Umbilical cord (tissue), 2 donors: ENCODE measurements around the gene SFT2D2. TPM values are rescaled to one million over a fixed set of nuclear protein-coding genes. Genes with fewer than 3 reads are reported as not detected.

Experiments
- DNase-seq: peaks from one replicate; pipeline ENCODE4 v3.0.0-alpha.2; 2015; ENCODE audit warnings: low spot score
- total RNA-seq: library from RNA; depleted of rRNA; stranded (reverse); fragments of >200 nt; gene quantifications from one replicate; pipeline ENCODE4 v1.2.3, GENCODE V29; 2014; ENCODE audit warnings: low replicate concordance; ENCODE audit not compliant: insufficient read depth

Gene SFT2D2
- total RNA-seq, 1 donor from 2014 or later: 26.7 TPM

DNA sequence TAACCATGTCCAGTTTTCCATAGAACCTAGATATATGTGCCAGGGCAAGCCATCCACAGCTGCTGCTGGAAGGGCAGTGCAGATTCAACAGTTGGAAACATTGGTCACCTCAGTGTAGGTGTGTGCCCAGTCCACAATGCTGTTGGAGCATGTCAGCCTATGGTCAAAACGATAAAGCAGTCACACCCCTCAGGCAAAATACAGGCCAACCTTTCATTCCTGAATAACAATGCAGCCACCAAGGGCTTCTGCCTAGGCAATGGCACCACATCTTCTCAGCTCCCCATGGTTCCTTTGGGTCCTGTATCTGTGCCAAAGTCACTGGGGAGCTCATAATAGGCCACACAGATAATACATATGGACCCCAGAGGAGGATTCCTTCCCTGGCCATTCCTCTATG, 39.8 kb downstream of the SFT2D2 start:
- no peak for DNase-seq

DNA sequence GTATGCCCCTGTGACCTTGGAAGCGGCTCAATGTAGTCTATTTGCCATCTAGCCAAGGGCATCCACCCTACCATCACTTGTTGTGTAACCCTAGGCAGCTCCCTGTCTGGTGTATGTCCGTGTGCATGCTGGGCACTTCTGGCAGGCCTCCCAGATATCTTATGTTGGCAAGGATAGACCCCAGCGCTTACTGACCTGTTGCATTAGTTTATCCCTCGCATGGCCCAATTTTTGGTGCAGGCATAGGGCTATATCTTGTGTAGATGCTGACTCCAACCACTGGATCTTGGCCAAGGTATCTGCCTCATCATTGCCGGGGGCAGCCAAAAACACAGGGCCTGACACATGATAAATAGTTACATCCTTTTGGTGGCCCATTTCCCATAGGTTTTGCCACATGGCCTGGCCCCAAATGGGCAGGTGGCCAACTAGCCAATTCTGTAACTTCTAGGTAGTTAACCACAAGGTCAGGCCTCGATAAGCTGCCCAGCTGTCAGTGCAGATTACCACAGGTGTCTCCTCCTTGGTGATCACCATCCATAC, 40.9 kb downstream of the SFT2D2 start:
- DNase-seq: no peak

GRCh38 chr1:168271636-168272035, 45.8 kb downstream of the SFT2D2 start:
- no peak for DNase-seq

- DNase-seq: peak; percentile 27
Measured at GRCh38 chr1:168273575-168273974, 47.8 kb downstream of the SFT2D2 start.

DNA sequence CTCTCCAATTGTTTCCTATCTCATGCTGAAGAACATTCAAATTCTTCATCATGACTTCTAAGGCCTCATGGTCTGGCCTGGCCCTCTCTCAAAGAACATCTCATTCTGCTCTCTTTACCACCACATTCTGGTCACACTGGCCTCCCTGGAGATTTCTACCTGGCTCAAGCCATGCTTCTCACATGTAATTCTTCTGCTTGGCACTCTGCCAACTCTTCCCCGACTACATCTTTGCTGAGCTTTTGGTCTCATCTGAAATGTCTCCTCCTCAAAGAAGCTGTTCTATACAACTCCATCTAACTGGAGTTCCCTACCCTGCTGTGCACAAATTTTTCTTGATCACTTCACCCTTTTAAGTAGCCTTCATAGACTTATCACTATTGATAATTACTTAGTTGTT, 53.4 kb downstream of the SFT2D2 start:
- no peak for DNase-seq

- DNase-seq: no peak
Measured at GRCh38 chr1:168280296-168280927, 54.6 kb downstream of the SFT2D2 start, which contains the start of gene TBX19. TBX19 (plus strand) TSS chr1:168280877; CDS start chr1:168281091, 214 bp downstream.

DNA sequence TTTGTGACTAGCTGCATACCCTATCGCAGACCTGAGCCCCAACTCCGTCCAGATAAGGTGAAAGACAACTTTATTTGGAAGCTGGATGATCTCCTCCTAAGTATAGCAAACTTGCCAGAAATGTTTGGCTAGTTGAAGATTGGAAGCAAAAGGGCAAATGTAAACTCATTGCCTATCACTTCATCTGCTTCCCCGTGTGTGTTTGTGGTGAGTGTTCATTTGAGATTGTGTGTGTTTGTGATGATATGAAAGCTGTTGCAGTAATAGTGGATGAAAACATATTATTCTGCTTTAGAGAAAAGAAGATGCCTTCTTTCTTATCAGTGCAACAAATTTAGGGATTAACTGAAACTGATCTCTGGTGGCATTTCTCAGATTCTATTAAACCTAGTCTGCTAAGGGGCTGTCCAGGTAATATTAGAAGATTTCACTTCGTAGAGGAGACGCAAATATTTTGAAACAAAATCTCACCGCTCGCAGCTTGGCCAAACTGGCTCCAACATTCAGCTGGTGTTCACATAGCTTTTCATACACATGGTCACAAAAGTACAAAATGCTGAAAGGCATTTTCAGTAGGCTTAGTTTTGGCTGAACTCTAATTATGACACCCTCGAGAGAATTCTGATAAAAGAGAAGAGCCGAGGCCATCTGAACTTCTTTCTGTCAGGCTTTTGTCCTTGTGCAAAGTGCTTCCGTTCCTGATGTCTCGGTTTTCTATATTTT, 56.0 kb downstream of the SFT2D2 start:
- DNase-seq: no peak

GRCh38 chr1:168285521-168285790, 59.7 kb downstream of the SFT2D2 start:
- DNase-seq: no peak

DNA sequence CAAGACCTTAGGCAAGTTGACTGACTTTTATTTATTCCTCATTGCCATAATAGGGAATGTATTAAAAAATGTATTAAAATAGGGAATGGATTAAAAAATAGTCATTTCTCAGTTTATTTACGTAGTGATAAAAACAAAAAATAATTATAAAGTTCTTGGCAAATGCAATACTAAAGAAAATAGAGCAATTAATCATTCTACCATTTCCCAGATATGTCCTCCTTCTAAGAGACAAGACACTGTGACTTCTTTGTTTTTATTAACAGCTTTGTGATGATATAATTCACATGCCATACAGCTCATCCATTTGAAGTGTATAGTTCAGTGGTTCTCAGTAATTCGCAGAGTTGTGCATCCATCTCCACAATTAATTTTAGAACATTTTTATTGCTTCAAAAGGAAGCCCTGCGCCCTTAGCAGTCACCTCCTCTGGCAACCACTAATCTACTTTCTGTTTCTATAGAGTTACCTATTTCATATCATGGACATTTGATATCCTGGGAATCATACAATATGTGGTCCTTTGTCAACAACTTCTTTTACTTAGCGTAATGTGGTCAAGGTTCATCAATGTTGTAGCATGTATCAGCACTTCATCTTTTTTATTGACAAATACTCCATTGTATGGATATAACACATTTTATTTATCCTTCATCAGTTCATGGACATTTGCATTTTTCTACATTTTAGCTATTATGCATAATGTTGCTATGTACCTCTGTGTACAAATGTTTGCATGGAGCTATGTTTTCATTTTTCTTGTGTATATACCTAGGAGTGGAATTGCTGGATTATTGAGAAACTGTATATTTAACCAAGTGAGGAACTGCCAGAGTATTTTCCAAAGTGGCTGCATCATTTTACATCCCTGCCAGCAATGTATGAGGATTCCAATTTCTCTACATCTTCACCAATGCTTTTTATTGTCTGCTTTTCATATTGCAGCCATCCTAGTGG, 60.4 kb downstream of the SFT2D2 start:
- no peak for DNase-seq

DNA sequence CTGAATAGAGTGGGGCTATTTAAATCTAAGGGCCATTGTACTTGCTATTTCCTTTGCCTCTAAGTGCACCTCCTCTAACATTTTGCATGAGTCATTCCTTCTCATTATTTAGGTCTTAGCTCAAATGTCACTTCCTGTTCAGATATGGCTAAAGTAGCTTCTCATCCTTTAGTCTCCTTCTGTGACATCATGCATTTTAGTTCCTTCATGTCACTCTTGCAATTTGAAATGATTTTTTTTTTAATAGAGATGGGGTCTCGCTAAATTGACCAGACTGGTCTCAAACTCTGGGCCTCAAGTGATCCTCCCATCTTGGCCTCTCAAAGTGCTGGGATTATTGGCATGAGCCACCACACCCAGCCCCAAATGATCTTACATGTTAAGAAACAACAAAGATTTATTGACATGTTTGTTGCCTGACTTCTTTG, 61.4 kb downstream of the SFT2D2 start:
- no peak for DNase-seq

GRCh38 chr1:168288311-168289052, 62.7 kb downstream of the SFT2D2 start:
- peak; percentile 29 for DNase-seq

DNA sequence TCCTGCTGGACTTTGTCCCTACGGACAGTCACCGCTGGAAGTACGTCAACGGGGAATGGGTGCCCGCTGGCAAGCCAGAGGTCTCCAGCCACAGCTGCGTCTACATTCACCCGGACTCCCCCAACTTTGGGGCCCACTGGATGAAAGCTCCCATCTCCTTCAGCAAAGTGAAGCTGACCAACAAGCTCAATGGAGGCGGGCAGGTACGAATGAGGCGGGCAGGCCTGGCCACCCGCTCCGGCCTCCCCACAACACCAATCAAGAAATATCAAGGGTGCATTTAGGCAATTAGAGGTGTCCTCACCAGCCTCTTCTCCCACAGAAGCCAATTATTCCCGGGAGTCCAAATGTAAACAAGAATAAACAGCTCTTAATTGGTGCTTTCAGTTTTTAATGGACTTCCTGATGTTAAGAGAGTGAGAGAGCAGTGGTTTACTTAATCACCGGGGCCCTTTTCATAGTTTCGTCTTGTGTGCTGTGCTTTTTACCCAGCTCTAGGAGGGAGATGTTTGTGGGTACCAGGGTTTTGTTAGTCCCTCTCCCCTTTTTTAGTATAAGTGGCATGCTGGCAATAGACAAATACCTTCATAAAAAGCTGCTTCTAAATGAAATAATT, 65.5 kb downstream of the SFT2D2 start:
- DNase-seq: no peak

DNA sequence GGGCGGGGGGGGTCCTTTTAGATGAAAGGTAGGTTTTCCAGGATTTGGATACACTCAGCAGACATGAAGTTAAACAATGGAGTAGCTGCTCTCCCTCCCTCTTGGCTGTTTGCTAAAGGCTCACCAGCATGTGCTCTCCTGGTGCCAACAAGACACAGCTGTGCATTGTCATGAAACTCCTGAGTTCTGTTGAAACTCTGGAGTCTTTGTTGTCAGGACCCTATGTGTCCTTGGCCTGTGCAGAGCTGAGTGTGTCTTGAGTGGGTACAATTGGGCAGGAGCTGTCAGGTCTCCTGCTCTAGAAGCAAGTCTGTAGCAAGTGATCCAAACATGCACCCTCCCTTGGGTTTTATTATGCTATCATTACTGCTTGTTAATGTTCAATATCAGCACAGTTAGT, 67.6 kb downstream of the SFT2D2 start:
- no peak for DNase-seq

DNA sequence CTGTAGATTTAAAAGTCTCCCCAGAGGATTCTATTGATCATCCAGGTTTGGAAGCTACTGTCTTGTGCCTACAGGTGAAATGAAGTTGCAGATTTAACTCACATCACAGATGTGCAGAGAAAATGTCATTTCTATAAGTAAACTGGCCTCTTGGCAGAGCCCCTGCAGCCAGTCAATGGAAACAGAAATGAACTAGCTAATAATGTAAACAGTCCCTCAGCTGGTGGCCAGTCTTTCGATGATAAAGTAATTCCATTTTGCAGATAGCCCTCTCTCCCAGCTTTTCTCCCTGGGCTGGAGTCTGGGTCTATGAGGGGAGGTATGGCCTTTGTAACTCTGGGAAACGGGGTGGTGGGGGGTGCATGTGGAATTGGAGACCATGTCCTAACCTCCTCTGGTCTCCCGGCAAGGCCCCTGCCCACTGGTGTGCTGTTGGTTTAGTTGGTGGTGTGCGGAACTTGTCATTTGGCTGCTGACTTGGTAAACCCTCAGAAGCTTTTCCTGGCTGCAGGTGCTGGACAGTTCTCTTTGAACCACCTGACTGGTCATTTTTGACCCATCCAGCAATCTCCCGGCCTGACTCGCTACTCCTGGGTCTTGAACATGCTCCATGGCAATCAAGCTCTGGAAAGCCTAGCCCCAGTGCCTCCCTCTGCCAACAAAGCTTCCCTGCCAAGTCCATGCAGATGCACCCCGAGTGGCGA, 69.8 kb downstream of the SFT2D2 start:
- DNase-seq: no peak

GRCh38 chr1:168297019-168297730, 71.4 kb downstream of the SFT2D2 start:
- DNase-seq: peak; percentile 77

DNA sequence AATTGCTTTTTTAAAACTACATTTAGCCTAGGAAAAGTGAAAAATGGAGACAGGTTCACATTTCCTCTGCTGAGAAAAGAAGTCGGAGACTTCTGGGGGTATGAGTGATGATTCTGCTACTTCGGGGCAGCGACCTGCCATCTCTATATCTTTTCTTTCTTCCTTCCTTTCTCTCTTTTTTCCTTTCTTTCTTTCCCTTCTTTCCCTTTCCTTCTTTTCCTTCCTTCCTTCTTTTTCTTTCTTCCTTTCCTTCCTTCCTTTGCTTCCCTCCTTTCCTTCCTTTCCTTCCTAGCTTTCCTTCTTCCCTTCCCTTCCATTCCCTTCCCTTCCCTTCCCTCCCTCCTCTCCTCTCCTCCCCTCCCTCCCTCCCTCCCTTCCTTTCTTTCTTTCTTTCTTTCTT, 72.6 kb downstream of the SFT2D2 start:
- no peak for DNase-seq

DNA sequence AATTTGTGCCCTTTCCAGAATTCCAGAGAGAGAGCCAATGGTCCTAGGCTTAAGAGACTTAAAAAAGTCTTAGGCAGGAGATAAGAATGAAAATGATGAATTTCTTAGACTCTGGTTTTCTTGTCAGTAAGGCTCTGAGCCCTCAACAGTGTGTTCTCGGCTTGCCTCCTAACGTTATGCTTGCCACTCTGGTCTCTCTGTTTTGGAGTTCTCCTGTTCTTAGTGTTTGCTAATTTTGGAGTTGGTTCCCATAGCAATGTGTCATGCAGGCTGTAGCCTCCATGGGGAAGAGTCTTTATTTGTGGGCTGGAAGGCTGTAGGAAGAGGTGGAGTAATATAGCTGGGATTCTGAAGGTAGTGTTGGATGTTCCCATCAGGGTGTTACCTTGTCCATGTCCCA, 74.8 kb downstream of the SFT2D2 start:
- peak; percentile 50 for DNase-seq

GRCh38 chr1:168301664-168302320, 76.0 kb downstream of the SFT2D2 start:
- DNase-seq: peak; percentile 57
